GM19035 (cell line): ENCODE measurements around the gene HTRA1.

Experiments
- ATAC-seq: cut with Tn5 transposase; IDR thresholded peaks from one replicate; pipeline ENCODE4 v1.9.1; 2021; ENCODE audit not compliant: unreplicated experiment

HTRA1 gene

GRCh38 chr10:122493761-122494160 is 32.4 kb downstream of the HTRA1 start:
- ATAC-seq, result no peak

DNA sequence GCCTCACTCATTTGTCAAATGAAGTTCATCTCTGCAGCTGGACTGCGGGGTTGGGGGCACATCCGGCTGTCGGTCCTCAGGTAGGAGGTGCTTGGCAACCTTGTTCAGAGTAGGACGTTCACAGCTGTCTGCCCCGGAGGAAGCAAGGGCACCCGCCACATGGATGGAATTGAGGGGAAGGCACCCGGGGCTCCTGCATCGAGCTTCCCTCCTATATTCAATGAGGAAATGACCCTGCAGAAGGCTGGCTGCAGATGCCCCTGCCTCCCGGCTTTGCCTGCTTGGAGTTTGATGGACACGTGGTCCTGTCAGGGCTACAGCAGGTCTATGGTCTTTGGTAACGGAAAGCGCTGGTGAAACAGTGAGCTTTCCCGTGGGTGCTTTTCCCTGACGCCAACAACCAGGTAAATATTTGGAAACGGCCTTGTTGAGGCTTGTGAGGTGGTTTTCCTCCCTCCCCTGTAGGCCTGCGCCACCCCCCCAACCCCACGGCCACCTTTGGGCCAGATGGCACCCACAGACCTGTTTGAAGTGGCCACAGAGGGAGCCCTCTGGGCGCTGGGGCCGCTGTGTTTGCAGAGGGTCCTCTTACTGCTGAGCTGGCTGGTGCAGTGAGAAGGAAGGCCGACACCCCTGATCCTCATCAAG is 32.9 kb downstream of the HTRA1 start:
- no peak for ATAC-seq

DNA sequence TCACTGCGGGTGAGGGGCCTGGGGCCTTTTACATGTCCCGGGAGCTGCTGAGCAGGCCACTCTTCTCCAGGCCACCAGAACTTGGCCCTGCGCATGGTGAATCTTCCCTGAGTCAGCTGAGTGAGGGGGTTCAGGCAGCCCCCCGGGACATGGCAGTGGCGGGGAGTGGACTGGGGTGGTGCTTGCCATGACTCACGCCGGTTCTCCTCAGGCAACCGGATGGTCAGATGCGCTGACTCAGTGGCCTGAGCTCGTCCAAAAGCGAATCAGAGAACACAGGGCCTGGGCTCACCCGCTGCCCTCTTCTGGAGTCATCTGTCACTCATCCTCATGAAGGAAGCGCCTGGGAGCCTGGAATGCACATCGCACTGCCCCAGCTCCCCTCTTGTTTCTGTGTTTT is 33.5 kb downstream of the HTRA1 start:
- ATAC-seq, result no peak

GRCh38 chr10:122495406-122496340 is 34.3 kb downstream of the HTRA1 start:
- no peak for ATAC-seq

DNA sequence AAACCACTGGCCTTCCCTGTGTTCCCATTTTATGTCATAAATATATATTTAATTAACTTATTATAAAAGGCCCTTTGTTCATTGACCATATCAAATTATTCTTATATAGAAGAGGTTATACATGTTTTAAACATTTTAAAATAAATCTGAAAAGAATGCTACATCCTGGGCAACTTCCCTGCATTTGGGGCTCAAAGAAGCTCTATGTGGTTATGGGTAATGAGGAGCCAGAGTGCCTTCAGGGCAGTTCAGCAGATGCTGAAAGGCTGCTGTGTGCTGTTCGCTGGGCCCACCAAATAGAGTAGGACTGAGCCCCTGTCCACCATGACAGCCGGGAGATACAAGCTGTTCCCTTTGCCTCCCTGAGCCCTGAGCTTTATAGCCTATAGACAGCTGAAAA is 35.9 kb downstream of the HTRA1 start:
- ATAC-seq, result no peak

DNA sequence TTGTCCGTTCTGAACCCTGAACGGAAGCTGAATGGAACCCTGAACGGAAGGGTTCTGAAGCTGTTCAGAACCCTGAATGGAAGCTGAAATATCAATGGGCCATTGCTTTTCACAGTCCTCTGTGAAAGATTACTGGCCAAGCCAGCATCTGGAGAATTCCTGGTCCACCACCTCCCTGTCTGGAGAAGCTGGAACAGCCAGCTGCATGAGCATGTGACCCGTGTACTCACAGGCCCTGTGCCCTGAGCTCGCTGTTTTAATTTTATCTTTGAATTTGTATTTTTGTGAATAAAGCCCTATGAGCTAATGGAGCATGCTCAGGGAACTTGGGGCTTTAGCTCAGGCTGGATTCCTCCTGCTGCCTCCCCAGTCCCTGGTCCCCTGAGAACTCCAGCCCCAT is 37.2 kb downstream of the HTRA1 start:
- no peak for ATAC-seq

DNA sequence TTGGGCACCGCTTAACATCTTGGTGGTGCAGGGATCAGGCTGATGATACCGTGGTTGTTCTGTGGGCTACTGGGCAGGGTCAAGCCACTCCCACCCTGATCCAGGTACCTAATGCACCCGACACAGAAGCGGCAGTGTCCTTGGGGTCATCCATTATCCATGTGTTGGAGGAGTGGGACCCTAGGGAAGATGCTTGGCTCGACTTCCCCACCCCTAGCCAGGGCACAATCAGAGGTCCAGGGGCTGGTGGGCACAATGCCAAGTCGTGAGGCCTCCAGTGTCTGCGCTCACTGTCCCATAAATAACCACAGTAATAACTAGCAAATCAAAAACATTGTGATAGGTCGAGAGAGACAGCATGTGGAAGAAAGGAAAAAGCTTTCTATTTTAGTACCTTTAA is 37.7 kb downstream of the HTRA1 start:
- no peak for ATAC-seq

GRCh38 chr10:122499491-122499941 is 38.2 kb downstream of the HTRA1 start:
- ATAC-seq, result no peak

- no peak for ATAC-seq
Observed at GRCh38 chr10:122500194-122500593, 38.8 kb downstream of the HTRA1 start.

DNA sequence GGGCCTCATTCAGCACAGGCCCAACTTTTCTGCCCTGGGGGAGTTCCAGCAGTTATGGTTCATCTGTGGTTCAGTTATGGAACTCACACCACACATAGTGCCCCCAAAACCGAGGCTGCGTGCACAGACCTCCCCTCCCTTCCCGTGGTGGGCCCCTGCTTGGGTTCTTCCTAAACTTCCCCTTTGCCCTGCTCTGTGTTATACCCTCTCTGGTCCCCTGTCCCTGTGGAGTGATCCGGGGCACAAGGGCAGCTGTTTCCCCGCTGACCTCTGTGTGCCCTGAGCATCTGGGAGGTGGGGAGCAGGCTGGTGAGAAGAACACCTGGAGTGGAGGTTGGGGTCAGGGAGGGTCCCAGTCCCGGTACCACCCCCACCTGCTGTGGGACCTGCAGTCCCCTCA is 39.4 kb downstream of the HTRA1 start:
- no peak for ATAC-seq

GRCh38 chr10:122503012-122503411 is 41.7 kb downstream of the HTRA1 start:
- no peak for ATAC-seq

GRCh38 chr10:122503886-122504609 is 42.7 kb downstream of the HTRA1 start:
- ATAC-seq, result no peak

DNA sequence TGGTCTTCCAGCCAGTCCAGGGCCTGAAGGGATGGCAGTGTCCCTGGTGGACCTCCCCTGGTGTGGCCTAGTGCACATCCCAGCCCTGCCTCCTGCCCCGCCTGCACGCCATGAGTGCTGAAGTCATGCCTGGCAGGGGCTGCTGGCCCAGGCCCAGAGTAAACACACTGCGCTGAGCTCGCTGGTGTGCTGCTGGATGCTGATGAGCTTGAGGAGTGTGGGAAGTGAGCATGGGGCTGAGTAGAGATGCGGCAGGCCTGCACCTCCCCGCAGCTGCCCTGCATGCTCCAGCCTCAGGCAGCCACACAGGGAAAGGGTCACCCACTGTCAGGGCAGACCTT is 43.2 kb downstream of the HTRA1 start:
- ATAC-seq, result no peak

GRCh38 chr10:122505011-122505410 is 43.7 kb downstream of the HTRA1 start:
- ATAC-seq, result no peak

DNA sequence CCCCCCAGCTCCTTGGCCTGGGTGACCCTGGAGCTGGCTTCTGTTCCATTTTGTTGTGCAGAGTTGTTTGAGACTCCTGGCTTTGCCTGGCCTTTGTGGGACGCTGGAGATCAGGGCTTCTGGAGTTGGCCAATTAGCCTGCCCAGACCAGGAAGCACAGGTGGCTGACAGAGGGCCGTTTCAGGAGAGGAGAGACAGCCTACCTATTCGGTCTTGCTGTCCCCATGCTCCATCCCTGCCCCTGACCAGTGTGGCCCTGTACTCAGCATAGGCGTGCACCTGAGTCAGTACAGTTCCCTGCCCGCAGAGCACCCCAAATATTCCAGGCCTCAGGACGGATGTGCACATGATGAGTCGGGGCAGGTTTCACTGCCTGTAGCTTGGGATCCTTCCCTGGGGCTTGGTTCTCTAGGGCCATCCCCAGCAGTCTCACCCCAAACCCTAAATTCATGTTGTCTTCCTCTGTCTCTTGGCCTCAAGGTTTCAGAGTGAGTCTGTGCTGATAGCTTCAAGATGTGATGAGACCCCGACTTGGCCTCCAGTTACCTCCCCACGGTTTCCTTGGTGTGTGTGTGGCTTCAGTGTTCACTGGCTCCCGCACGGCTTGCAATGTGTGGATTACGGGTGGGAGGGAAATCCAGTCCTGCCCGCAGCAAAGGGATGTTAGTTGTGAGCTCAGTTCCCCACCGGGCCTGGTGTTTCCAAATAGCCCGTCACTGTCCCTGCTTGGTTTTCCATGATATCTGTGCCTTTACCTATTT is 44.7 kb downstream of the HTRA1 start:
- no peak for ATAC-seq

DNA sequence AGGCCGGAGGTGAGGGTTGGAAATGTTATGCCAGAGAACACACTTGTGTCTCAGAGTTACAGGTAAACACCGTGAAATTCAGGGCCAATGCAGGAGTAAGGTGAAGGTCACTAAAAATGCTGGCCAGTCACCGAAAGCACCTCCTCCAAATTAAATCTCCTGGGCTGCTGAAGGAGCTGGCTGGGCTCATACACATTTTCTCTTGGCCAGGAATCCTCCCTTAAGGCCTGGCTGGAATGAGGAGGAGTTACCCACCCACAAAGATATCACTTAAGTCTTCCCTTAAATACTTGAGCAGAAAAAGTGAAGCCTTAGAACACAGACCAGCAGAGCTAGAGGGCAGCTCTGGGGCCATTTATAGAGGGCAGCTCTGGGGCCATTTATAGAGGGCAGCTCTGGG is 46.3 kb downstream of the HTRA1 start:
- no peak for ATAC-seq

- no peak for ATAC-seq
Observed at GRCh38 chr10:122508021-122508420, 46.7 kb downstream of the HTRA1 start.

- ATAC-seq, result no peak
Observed at GRCh38 chr10:122509323-122509722, 48.0 kb downstream of the HTRA1 start.

DNA sequence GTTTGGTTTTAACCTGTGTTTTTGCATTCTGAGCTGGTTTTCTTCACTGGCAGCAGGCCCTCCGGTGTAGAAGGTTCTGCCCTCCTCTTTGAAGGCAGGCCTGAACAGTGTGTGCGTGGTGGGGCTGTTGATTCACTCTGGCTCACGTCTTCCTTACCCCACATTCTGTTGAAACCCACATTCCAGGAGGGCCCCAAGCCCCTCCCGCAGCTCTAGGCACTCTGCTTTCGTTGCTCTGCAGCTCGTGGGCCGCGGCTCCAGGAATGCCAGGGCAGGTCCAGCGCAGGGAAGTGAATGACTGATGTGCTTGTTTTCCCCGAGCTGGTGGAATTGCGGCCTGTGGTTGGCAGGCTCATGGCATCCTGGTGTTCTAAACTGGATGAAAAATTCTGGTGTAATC is 49.0 kb downstream of the HTRA1 start:
- no peak for ATAC-seq

DNA sequence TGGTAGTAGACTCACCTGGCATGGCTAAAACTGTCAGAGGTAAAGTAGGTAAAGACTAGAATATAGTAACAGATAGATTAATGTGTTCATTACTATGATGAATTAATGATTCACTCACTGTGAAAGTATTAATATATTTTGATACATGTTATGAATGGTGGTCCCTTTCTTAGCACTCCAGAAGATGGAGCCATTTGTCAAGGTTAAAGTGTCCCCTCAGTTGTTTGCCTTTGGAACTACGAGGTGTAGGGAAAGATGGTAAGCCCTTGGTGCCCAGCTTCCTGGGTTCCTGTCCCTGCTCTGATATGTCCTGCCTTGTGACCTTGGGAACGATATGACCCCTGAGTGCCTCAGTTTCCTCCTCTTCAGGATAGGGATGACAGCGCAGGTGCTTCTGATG is 49.4 kb downstream of the HTRA1 start:
- ATAC-seq, result no peak

DNA sequence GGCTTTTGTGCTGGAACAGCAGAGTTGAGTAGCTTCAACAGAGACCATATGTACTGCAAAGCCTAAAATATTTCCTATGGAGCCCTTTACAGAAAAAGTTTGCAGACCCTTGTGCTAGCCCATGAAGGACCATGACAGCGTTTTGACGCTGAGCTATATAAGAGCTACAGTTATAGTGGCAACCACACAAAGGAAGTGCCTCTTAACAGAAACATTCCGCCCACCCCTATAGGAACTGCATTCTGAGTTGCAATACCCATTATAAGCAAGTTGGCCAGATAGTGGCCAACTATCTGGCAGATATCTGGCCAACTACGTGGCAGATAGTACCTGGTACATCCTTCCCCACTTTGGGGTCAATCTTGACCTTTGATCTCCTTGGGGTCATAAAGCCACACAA is 51.7 kb downstream of the HTRA1 start:
- ATAC-seq, result no peak
